ENCODE measurements around the gene SCAMP5.

Gene SCAMP5

GRCh38 chr15:74995182-74995778 lies at the start of gene SCAMP5:
Gene SCAMP5, plus strand, starts transcription at chr15:74995563. Its CDS starts 16,277 bp downstream, at chr15:75011840.
- DNase-seq = peak; percentile 93

- DNase-seq = peak; percentile 85
These were observed 45.1 kb upstream of the SCAMP5 start for GRCh38 chr15:74950078-74950908.

GRCh38 chr15:74951006-74951405 lies 44.4 kb upstream of the SCAMP5 start:
- no peak for DNase-seq

GRCh38 chr15:74954515-74954914 lies 40.8 kb upstream of the SCAMP5 start:
- DNase-seq = no peak

GRCh38 chr15:74955017-74955416 lies 40.3 kb upstream of the SCAMP5 start:
- no peak for DNase-seq

- DNase-seq = peak; percentile 66
These were observed 39.3 kb upstream of the SCAMP5 start for GRCh38 chr15:74955796-74956647.

GRCh38 chr15:74956648-74957475 lies 38.5 kb upstream of the SCAMP5 start, which contains the start of gene RPP25:
Gene RPP25, minus strand, starts transcription at chr15:74956772. Its CDS starts 189 bp downstream, at chr15:74956583.
- DNase-seq = peak; percentile 72

GRCh38 chr15:74957476-74958035 lies 37.8 kb upstream of the SCAMP5 start:
- no peak for DNase-seq

- DNase-seq = no peak
These were observed 36.9 kb upstream of the SCAMP5 start for GRCh38 chr15:74958320-74958907.

- DNase-seq = no peak
These were observed 36.3 kb upstream of the SCAMP5 start for GRCh38 chr15:74958908-74959585.

- DNase-seq = no peak
These were observed 35.8 kb upstream of the SCAMP5 start for GRCh38 chr15:74959586-74959939.

GRCh38 chr15:74960286-74960685 lies 35.1 kb upstream of the SCAMP5 start:
- no peak for DNase-seq

- DNase-seq = no peak
These were observed 34.3 kb upstream of the SCAMP5 start for GRCh38 chr15:74960995-74961588.

GRCh38 chr15:74961616-74962015 lies 33.7 kb upstream of the SCAMP5 start:
- no peak for DNase-seq

GRCh38 chr15:74962219-74962618 lies 33.1 kb upstream of the SCAMP5 start:
- no peak for DNase-seq

- no peak for DNase-seq
These were observed 32.7 kb upstream of the SCAMP5 start for GRCh38 chr15:74962671-74963070.

GRCh38 chr15:74963213-74963612 lies 32.1 kb upstream of the SCAMP5 start:
- no peak for DNase-seq

GRCh38 chr15:74964794-74965193 lies 30.6 kb upstream of the SCAMP5 start:
- DNase-seq = no peak

GRCh38 chr15:74967670-74968069 lies 27.7 kb upstream of the SCAMP5 start:
- no peak for DNase-seq

GRCh38 chr15:74976159-74976558 lies 19.2 kb upstream of the SCAMP5 start:
- no peak for DNase-seq

GRCh38 chr15:74977599-74977998 lies 17.8 kb upstream of the SCAMP5 start:
- DNase-seq = no peak

Measured in CD4-positive, alpha-beta T cell treated with Interleukin-21 for 1 hour (primary cell).